ENCODE data around the gene LYST. TPM values are rescaled to one million over a fixed set of nuclear protein-coding genes. Genes with fewer than 3 reads are reported as not detected.

Gene LYST
- total and polyA plus RNA-seq, 2 of the 8 experiments (the other 6 are each of a cell fraction or from before 2014, with no cell fraction given), result 0.29 to 0.58 TPM

DNA sequence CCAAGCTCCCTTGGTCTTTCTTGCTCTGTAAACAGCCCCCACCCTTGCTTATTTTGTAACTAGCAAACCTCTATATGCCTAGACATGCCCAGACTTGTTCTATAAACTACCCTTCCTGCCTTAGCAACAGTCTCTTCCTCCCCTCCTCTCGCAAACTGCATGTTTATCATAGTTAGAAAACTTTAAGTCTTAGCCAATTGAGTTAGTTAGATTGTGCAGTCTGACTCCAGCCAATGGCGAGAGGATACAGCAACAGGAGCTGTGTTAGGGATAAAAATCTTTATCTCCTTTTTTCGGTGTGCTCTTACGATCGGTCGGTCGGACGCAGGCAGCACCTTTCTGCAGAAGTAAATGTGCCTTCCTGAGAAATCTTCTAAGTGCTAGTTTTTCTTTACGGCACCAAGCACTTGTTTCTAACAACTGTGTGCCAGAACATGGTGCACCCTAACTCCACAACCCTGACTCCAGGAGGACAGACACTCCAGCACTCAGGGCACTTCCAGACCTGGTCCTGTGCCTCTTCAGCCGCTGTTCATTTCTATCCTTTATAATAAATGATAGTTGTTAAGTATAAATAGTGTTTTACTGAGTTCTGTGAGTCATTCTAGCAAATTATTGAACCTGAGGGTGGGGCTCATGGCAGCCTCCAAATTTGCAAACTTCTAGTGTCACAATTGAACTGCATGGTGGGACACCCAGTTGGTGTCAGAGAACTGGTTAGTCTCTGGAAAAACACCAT is 191.4 kb downstream of the LYST start (continued):
- no peak for TF ChIP-seq CHD7 (IDR thresholded peaks at IDR 0.05; ENCODE audit: insufficient replicate concordance, low read length)
- TF ChIP-seq CREB1 (IDR thresholded peaks at IDR 0.05), result no peak
- TF ChIP-seq MAFK (IDR thresholded peaks at IDR 0.05; ENCODE audit: low read depth, low read length), result no peak
- no peak for TF ChIP-seq RAD21 (IDR thresholded peaks at IDR 0.05 in 1 of 2, conservative IDR thresholded peaks at IDR 0.05 in 1 of 2; ENCODE audit: low read depth in 2 of 2, low read length in 2 of 2)
- no peak for TF ChIP-seq CEBPB (IDR thresholded peaks at IDR 0.05; ENCODE audit: low read depth, low read length)
- TF ChIP-seq RNF2 (IDR thresholded peaks at IDR 0.05; ENCODE audit: borderline replicate concordance, low read depth, low read length, missing control alignments, poor library complexity, severe bottlenecking), result no peak
- no peak for TF ChIP-seq PHF8 (conservative IDR thresholded peaks at IDR 0.05; ENCODE audit: low read depth, low read length)
- TF ChIP-seq GABPA (IDR thresholded peaks at IDR 0.05; ENCODE audit: borderline replicate concordance, insufficient read depth, low read length), result no peak
- no peak for TF ChIP-seq CTBP2 (IDR thresholded peaks at IDR 0.05; ENCODE audit: borderline replicate concordance, insufficient read depth, insufficient read length, low read length)
- TF ChIP-seq SP4 (IDR thresholded peaks at IDR 0.05; ENCODE audit: low read length), result no peak

Measured in H1 (cell line).